OCI-LY7 (cell line): ENCODE measurements around the gene ZNF628. TPM values are rescaled to one million over a fixed set of nuclear protein-coding genes. Genes with fewer than 3 reads are reported as not detected.

Experiments used
- BruUV-seq: library from RNA; stranded (reverse); fragments of 400-500 nt; replicated peaks from 2 replicates; lab custom pipeline; 2021; lab: Mats Ljungman, UMichigan
- CTCF ChIA-PET: fragments of 300-600 bp; sonication (Branson Sonifier 250); formaldehyde crosslinking; loops from one replicate; lab custom pipeline; 2022; ENCODE audit warnings: antibody characterized with exemption; ENCODE audit not compliant: unreplicated experiment; lab: Charles Lee
- POLR2A ChIA-PET: fragments of 300-600 bp; sonication (Branson Sonifier 250); formaldehyde crosslinking; loops from one replicate; lab custom pipeline; 2022; ENCODE audit warnings: antibody characterized with exemption; lab: Charles Lee
- DNase-seq: peaks from one replicate; pipeline ENCODE4 v3.0.0-alpha.2; 2015; ENCODE audit warnings: low spot score
- H2AFZ ChIP-seq: fragments of 200-600 bp; sonication (generic), shearing (Covaris generic); 2 replicates; pipeline ENCODE4 v1.6.1; 2014; ENCODE audit warnings: mild to moderate bottlenecking, antibody characterized with exemption, low read length, moderate library complexity
- H3K27ac ChIP-seq: fragments of 200-600 bp; sonication (generic); 2 replicates; pipeline ENCODE4 v1.5.1; 2014; ENCODE audit warnings: mixed run types, low read depth, mild to moderate bottlenecking, moderate library complexity, low read length, inconsistent platforms; ENCODE audit not compliant: poor library complexity, severe bottlenecking
- H3K36me3 ChIP-seq: fragments of 200-600 bp; sonication (generic); 2 replicates; pipeline ENCODE4 v1.6.1; 2014; ENCODE audit warnings: mild to moderate bottlenecking, antibody characterized with exemption, low read length, moderate library complexity, mixed read lengths; ENCODE audit not compliant: insufficient read depth
- H3K4me1 ChIP-seq: fragments of 200-600 bp; sonication (generic); 2 replicates; pipeline ENCODE4 v1.5.1; 2014; ENCODE audit warnings: mild to moderate bottlenecking, low read length; ENCODE audit not compliant: insufficient read depth, poor library complexity, severe bottlenecking
- H3K4me2 ChIP-seq: fragments of 200-600 bp; sonication (generic); 2 replicates; pipeline ENCODE4 v1.6.1; 2014; ENCODE audit warnings: mild to moderate bottlenecking, low read length
- H3K4me3 ChIP-seq: fragments of 200-600 bp; sonication (generic); 2 replicates; pipeline ENCODE4 v1.5.1; 2014; ENCODE audit warnings: mild to moderate bottlenecking, low read depth, low read length; ENCODE audit not compliant: poor library complexity, severe bottlenecking
- H3K79me2 ChIP-seq: fragments of 200-600 bp; sonication (generic); 2 replicates; pipeline ENCODE4 v1.6.1; 2016; ENCODE audit warnings: low read depth, mild to moderate bottlenecking, low read length, moderate library complexity, mixed read lengths; ENCODE audit not compliant: insufficient read depth
- H3K9me2 ChIP-seq: fragments of 200-600 bp; sonication (generic); 2 replicates; pipeline ENCODE4 v1.6.1; 2016; ENCODE audit warnings: mild to moderate bottlenecking, low read length, mixed read lengths; ENCODE audit not compliant: insufficient read depth
- H3K9me3 ChIP-seq: fragments of 200-600 bp; sonication (generic); 2 replicates; pipeline ENCODE4 v1.6.1; 2014; ENCODE audit warnings: mild to moderate bottlenecking, mixed run types, low read length, mixed read lengths
- H4K20me1 ChIP-seq: fragments of 200-600 bp; sonication (generic); 2 replicates; pipeline ENCODE4 v1.6.1; 2014; ENCODE audit warnings: mild to moderate bottlenecking, antibody characterized with exemption, low read length, moderate library complexity, mixed read lengths; ENCODE audit not compliant: insufficient read depth
- EZH2phosphoT487 ChIP-seq: fragments of 200-600 bp; sonication (generic); IDR thresholded peaks from 2 replicates; pipeline ENCODE4 v1.6.1; 2018; ENCODE audit warnings: low read depth, borderline replicate concordance, mild to moderate bottlenecking, mixed run types, antibody characterized with exemption, low read length, moderate library complexity, mixed read lengths
- intact Hi-C: fragments of 100-400 bp; cut with micrococcal nuclease; formaldehyde crosslinking; loops from one replicate; pipeline ENCODE4 v1.10.0; 2022; ENCODE audit not compliant: unreplicated experiment
- total RNA-seq, 2 experiments: library from RNA; depleted of rRNA in 1 of 2; stranded (reverse); fragments of >200 nt in 1 of 2; shearing (Covaris generic) in 1 of 2; gene quantifications; 2 replicates each; pipeline ENCODE4 v1.2.3, GENCODE V29; 2014 to 2022
- TF ChIP-seq, protein P1 (sequence below): fragments of 200-600 bp; sonication (generic); conservative IDR thresholded peaks from 2 replicates; pipeline ENCODE4 v1.5.1; 2014; ENCODE audit warnings: mild to moderate bottlenecking, antibody characterized with exemption, low read length, moderate library complexity, mixed read lengths

Gene ZNF628
- total RNA-seq, 2 experiments from 2014 or later = 5.2 to 10.6 TPM

GRCh38 chr19:55488986-55489710 lies 12.7 kb downstream of the ZNF628 start:
- Histone ChIP-seq H3K36me3 (no peaks in the 10 kb centered on the region), H3K9me2 (no peaks in the 10 kb centered on the region), H3K9me3 (no peaks in the 10 kb centered on the region), H2AFZ (no peak overlapping the region), H3K4me1 (peaks cover 32% of the 10 kb centered on the region), H3K4me2 (no peak overlapping the region), H3K79me2 (no peaks in the 10 kb centered on the region), H4K20me1 (no peaks in the 10 kb centered on the region), H3K27ac (no peak overlapping the region), H3K4me3 (no peak overlapping the region)
- ChIA-PET POLR2A (no interaction called here), CTCF (no interaction called here)
- intact Hi-C loops = no loop called here
- no peak for DNase-seq
- TF ChIP-seq, protein P1, sequence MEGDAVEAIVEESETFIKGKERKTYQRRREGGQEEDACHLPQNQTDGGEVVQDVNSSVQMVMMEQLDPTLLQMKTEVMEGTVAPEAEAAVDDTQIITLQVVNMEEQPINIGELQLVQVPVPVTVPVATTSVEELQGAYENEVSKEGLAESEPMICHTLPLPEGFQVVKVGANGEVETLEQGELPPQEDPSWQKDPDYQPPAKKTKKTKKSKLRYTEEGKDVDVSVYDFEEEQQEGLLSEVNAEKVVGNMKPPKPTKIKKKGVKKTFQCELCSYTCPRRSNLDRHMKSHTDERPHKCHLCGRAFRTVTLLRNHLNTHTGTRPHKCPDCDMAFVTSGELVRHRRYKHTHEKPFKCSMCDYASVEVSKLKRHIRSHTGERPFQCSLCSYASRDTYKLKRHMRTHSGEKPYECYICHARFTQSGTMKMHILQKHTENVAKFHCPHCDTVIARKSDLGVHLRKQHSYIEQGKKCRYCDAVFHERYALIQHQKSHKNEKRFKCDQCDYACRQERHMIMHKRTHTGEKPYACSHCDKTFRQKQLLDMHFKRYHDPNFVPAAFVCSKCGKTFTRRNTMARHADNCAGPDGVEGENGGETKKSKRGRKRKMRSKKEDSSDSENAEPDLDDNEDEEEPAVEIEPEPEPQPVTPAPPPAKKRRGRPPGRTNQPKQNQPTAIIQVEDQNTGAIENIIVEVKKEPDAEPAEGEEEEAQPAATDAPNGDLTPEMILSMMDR = no peak
- TF ChIP-seq EZH2phosphoT487 = no peak
- BruUV-seq = no TSS peak

DNA sequence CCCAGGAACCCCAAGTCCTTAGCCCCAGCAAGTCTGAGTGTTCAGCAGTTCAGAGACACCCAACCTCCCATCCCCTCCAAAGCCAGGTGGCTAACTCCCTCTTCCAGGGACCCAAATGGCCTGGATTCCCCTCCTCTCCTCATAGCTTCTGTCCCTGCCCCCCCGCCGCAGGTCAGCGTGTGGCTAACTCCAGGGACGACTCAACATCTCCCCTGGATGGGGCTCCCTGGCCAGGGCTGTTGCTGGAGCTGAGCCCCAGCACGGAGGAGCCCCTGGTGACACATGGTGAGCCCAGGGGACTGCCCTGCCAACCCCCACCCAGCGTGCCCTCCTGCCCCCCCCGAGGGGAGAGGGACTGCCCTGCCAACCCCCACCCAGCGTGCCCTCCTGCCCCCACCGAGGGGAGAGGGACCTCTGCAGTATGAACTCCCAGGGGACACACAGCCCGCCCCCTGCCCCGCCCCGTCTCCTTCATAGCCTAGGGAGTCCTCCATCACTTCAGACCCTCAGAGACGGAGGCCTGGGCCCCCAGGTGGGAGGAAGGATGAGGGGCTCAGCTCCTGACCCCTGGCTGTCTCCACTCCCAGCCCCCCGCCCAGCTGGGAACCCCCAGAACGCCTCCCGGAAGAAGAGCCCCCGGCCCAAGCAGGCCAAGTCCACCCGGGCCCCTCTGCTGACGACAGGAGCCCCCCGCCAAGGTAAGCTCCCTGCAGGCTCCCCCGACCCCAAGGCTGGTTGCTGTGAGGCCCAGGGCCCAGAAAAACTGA lies 13.5 kb downstream of the ZNF628 start:
- no peak overlapping the region for H2AFZ ChIP-seq
- BruUV-seq = no TSS peak

More for the DNA sequence above, 13.5 kb downstream of the ZNF628 start:
- no peak overlapping the region for H3K27ac ChIP-seq
- CTCF ChIA-PET = no interaction called here
- TF ChIP-seq EZH2phosphoT487 = no peak
- TF ChIP-seq, protein P1 = no peak
- no peaks in the 10 kb centered on the region for H3K9me3 ChIP-seq
- H3K4me3 ChIP-seq = no peak overlapping the region
- H3K4me2 ChIP-seq = no peak overlapping the region
- no peak for DNase-seq
- H3K4me1 ChIP-seq = peaks cover 26% of the 10 kb centered on the region
- no peaks in the 10 kb centered on the region for H4K20me1 ChIP-seq
- no peaks in the 10 kb centered on the region for H3K79me2 ChIP-seq
- no peaks in the 10 kb centered on the region for H3K9me2 ChIP-seq
- POLR2A ChIA-PET = no interaction called here
- H3K36me3 ChIP-seq = no peaks in the 10 kb centered on the region
- intact Hi-C loops = no loop called here
